GM12891 (cell line): ENCODE data around the gene MRPL33.

Experiments used
- PAX5 ChIP-seq: IDR thresholded peaks from 2 replicates; pipeline ENCODE4 v1.6.1; 2011; ENCODE audit warnings: low read length, moderate library complexity, mild to moderate bottlenecking; ENCODE audit not compliant: insufficient read depth, severe bottlenecking
- POLR2A ChIP-seq: IDR thresholded peaks from 2 replicates; pipeline ENCODE4 v1.6.1; 2011; ENCODE audit warnings: low read depth, low read length, control low read depth
- POLR2AphosphoS5 ChIP-seq: IDR thresholded peaks from 2 replicates; pipeline ENCODE4 v1.6.1; 2011; ENCODE audit warnings: low read depth, low read length, control low read depth
- POU2F2 ChIP-seq: IDR thresholded peaks from 2 replicates; pipeline ENCODE4 v1.6.1; 2011; ENCODE audit warnings: low read depth, mild to moderate bottlenecking, control low read depth, low read length, moderate library complexity
- SPI1 ChIP-seq: IDR thresholded peaks from 2 replicates; pipeline ENCODE4 v1.6.1; 2011; ENCODE audit warnings: low read depth, low read length, control low read depth
- TAF1 ChIP-seq: IDR thresholded peaks from 2 replicates; pipeline ENCODE4 v1.6.1; 2011; ENCODE audit warnings: low read depth, low read length, control low read depth

- no peak for TF ChIP-seq POLR2A
- TF ChIP-seq POLR2AphosphoS5, result no peak
- no peak for TF ChIP-seq PAX5
- TF ChIP-seq SPI1, result no peak
- no peak for TF ChIP-seq TAF1
- no peak for TF ChIP-seq POU2F2
Observed at GRCh38 chr2:27798486-27798885, 27.0 kb downstream of the MRPL33 start.
